Memory B cell (primary cell): ENCODE data around the gene SLCO1A2.
"Not testable (repeated sequence)": the region's sequence is repeated elsewhere in the genome, so short reads cannot be mapped to it uniquely, and the experiment has no call there.

Experiments
- ATAC-seq: fragments of 150-1000 bp; cut with Tn5 transposase; 2 replicates; pipeline ENCODE4 v1.10.0; 2021; ENCODE audit warnings: low read depth, mild to moderate bottlenecking, moderate library complexity
- DNase-seq, 2 donors: peaks; one replicate each; pipeline ENCODE4 v3.0.0; 2022; ENCODE audit warnings: low spot score in 2 of 2
- H3K27ac Mint-ChIP-seq: one replicate; pipeline ENCODE4 v1.8.0; 2022; ENCODE audit warnings: mild to moderate bottlenecking, moderate library complexity, mixed read lengths
- H3K27me3 Mint-ChIP-seq: one replicate; pipeline ENCODE4 v1.8.0; 2022; ENCODE audit warnings: mixed read lengths
- H3K36me3 Mint-ChIP-seq: one replicate; pipeline ENCODE4 v1.8.0; 2022; ENCODE audit warnings: mild to moderate bottlenecking, mixed read lengths
- H3K4me1 Mint-ChIP-seq: one replicate; pipeline ENCODE4 v1.8.0; 2022; ENCODE audit warnings: mixed read lengths
- H3K4me3 Mint-ChIP-seq: one replicate; pipeline ENCODE4 v1.8.0; 2022; ENCODE audit warnings: mild to moderate bottlenecking, moderate library complexity, mixed read lengths
- H3K9me3 Mint-ChIP-seq: one replicate; pipeline ENCODE4 v1.8.0; 2022; ENCODE audit warnings: mixed read lengths

Gene SLCO1A2, protein sequence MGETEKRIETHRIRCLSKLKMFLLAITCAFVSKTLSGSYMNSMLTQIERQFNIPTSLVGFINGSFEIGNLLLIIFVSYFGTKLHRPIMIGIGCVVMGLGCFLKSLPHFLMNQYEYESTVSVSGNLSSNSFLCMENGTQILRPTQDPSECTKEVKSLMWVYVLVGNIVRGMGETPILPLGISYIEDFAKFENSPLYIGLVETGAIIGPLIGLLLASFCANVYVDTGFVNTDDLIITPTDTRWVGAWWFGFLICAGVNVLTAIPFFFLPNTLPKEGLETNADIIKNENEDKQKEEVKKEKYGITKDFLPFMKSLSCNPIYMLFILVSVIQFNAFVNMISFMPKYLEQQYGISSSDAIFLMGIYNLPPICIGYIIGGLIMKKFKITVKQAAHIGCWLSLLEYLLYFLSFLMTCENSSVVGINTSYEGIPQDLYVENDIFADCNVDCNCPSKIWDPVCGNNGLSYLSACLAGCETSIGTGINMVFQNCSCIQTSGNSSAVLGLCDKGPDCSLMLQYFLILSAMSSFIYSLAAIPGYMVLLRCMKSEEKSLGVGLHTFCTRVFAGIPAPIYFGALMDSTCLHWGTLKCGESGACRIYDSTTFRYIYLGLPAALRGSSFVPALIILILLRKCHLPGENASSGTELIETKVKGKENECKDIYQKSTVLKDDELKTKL

DNA sequence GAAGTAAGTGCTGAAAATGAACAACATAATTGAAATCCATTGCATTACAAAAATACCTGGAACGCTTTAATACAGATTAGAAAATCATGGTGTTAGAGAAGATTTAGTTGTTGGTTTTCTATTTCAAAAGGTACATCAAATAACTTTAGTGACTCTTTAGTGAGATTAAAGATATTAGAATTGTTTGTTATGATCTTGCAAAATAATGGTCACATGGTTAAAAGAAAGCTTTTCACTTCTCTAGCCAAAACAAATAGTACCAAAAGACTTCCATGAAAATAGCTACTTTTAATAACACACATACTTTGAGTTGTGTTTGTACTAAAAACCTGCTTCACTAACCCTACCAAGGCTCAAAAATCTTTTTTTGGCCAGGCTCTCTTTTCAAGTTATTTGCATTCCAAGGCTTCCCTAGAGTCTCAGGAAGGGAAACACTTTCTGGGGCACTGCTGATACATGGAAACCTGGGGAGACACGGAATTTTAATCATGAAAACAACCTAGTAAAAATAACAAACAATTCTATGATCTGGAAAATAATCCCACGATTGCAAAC lies at the start of gene SLCO1A2:
Gene SLCO1A2 (minus strand): TSS at position 147 of the 555 bp plus-strand sequence. CDS start 270 bp downstream, outside the sequence.
- H3K27me3 Mint-ChIP-seq, result peaks cover 2% of the 10 kb centered on the region
- no peak within 1 kb of the TSS for H3K27ac Mint-ChIP-seq
- no peak for DNase-seq

DNA sequence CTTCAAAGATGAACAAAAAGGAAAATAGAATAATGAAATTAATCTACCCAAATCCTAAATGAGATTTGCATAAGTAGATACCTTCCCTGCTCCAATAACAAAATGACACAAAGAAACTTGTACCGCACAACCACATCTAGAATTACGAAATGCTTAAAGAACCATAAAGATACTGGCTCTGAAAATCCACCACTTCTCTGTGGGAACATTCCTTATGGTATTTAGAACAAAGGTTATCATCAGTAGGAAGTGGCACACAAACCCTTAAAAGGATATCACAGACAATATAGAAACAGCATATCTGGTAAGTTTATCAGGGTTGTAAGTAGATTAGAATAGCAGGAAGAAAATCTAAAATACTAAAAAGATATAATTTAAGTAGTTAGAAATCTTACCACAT lies 49.5 kb upstream of the SLCO1A2 start:
- no peak for DNase-seq
- no peak overlapping the region for H3K4me3 Mint-ChIP-seq
- peaks cover 4% of the 10 kb centered on the region for H3K27me3 Mint-ChIP-seq
- H3K4me1 Mint-ChIP-seq, result no peaks in the 10 kb centered on the region
- no peaks in the 10 kb centered on the region for H3K36me3 Mint-ChIP-seq
- peaks cover 2% of the 10 kb centered on the region for H3K9me3 Mint-ChIP-seq
- no peak overlapping the region for H3K27ac Mint-ChIP-seq
- no peak for ATAC-seq

More for the DNA sequence above, at the start of gene SLCO1A2:
- ATAC-seq, result no peak
- no peaks in the 10 kb centered on the region for H3K4me1 Mint-ChIP-seq
- peaks cover 2% of the 10 kb centered on the region for H3K9me3 Mint-ChIP-seq
- no peak within 1 kb of the TSS for H3K4me3 Mint-ChIP-seq
- H3K36me3 Mint-ChIP-seq, result no peaks in the 10 kb centered on the region

DNA sequence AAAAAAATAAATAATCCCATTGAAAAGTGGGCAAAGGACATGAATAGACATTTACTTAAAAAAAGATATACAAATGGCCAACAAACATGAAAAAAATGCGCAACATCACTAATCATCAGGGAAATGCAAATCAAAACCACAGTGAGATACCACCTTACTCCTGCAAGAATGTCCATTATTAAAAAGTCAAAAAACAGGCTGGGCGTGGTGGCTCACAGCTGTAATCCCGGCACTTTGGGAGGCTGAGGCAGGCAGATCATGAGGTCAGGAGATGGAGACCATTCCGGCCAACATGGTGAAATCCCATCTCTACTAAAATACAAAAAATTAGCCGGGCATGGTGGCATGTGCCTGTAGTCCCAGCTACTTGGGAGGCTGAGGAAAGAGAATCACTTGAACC lies 46.6 kb upstream of the SLCO1A2 start:
- not testable (repeated sequence) for H3K36me3 Mint-ChIP-seq, ATAC-seq, H3K4me3 Mint-ChIP-seq, H3K27ac Mint-ChIP-seq, H3K9me3 Mint-ChIP-seq, H3K27me3 Mint-ChIP-seq, DNase-seq, H3K4me1 Mint-ChIP-seq

DNA sequence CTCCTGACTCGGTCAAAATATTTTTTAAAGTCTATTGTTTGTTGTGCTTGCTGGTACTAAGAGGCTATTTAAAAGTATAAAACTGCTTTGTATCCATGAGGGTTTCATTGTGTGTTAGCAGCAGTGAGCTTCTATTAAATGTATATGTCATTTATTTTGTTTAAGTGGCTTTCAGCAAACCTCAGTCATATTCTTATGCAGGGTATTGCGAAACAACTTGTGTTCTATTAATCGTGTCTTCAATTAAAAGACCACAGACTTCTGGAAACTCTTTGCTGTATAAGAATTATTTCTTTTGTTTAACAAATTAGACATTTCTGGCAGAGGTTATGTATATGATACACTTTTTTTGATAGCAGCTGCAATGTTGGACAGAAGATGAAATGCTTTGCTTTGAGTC lies 44.5 kb upstream of the SLCO1A2 start:
- Mint-ChIP-seq H3K27ac (no peak overlapping the region), H3K27me3 (peaks cover 5% of the 10 kb centered on the region), H3K4me1 (no peaks in the 10 kb centered on the region), H3K4me3 (no peak overlapping the region), H3K9me3 (peaks cover 2% of the 10 kb centered on the region), H3K36me3 (no peaks in the 10 kb centered on the region)
- ATAC-seq (no peak), DNase-seq (no peak)

DNA sequence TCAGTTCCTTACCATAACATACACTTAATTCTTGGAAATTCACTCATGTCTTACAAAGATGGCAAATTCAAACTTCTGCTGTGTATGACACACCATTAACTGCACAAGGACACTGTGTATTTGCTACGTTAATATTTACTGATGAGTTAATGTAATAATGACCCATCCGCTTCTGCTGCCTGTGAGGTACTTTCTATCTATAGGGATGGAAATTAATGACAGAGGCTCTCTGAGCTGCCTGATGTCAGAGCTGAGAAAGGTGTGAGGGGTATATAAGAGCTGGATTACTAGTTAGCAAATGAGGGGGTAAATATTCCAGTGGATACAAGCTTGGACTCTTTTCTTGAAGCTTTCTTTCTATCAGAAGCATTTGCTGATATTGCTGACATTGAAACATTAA lies 37.9 kb upstream of the SLCO1A2 start, which contains the start of gene IAPP:
Gene IAPP (plus strand): TSS at position 301 of the 400 bp plus-strand sequence. CDS start 450 bp downstream, outside the sequence.
- Mint-ChIP-seq H3K36me3 (no peaks in the 10 kb centered on the region), H3K4me3 (no peak within 1 kb of the TSS), H3K27ac (no peak within 1 kb of the TSS), H3K4me1 (peaks cover 5% of the 10 kb centered on the region), H3K27me3 (no peaks in the 10 kb centered on the region), H3K9me3 (no peaks in the 10 kb centered on the region)
- ATAC-seq, result no peak
- DNase-seq, result no peak

DNA sequence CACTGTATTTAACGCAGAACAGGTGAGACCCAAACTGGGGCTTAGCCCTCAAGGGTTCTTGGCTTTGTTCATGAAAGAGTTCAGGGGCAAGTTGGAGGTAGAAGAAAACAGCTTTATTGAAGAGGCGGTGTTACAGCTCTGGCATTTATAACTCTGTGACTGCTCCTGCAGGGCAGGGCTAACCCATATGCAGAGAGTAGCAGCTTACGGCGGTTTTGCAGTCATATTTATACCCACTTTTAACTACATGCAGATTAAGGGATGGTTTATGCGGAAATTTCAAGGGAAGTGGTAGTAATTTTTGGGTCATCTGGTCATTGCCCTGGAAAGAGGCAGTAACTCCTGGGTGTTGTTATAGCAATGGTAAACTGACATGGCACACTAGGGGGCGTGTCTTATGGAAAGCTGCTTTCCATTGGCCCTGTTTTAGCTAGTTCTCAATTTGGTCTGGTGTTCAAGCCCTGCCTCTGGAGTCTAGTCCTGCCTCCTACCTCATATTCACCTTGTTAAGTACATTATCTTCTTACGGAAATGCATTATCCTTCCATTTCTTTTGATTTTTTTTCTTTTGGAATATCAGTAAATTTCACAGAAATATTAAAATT lies 36.2 kb upstream of the SLCO1A2 start:
- peaks cover 5% of the 10 kb centered on the region for H3K4me1 Mint-ChIP-seq
- H3K36me3 Mint-ChIP-seq, result no peaks in the 10 kb centered on the region
- no peak overlapping the region for H3K27ac Mint-ChIP-seq
- no peak overlapping the region for H3K4me3 Mint-ChIP-seq
- ATAC-seq (no peak), DNase-seq (no peak)
- H3K27me3 Mint-ChIP-seq, result no peaks in the 10 kb centered on the region
- H3K9me3 Mint-ChIP-seq, result no peaks in the 10 kb centered on the region

DNA sequence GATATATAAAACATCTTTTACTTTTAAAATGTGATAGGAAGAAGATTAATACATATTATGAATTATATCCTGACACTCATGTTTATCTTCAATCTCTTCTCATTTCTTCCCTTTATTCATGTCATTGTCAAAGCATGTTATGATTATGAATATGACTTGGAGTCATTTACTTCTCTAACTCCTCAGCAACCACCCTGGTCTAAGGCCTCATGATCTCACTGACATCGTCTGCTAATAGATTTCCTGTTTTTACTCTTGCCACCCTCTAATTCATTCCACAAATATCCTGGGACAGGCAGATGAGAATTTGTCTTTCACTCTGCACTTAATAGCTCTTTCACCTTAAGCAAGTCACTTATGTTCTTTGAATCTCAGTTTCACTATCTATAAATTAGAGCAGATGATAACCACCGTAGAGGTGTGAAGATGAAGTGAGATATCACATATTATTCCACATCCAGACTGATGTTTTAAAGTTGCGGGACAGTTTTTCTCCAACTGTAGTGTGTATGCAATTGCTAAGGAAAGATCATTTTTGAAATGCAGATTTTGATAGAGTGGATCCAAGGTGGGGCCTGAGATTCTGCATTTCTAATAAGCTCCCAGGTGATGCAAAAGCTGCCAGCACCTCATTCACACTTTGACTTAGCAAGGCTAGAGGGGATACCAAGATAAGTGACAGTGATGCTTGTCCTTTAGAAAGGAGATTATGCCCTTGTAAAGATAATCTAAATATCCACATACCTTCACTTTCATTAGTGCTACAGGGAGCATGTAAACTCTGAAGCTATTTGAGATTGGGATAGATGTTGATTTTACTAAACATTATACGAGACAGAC lies 34.6 kb upstream of the SLCO1A2 start:
- Mint-ChIP-seq H3K9me3 (no peaks in the 10 kb centered on the region), H3K36me3 (no peaks in the 10 kb centered on the region), H3K27me3 (no peaks in the 10 kb centered on the region), H3K4me3 (no peak overlapping the region), H3K4me1 (peaks cover 5% of the 10 kb centered on the region), H3K27ac (no peak overlapping the region)
- ATAC-seq (no peak), DNase-seq (no peak)

DNA sequence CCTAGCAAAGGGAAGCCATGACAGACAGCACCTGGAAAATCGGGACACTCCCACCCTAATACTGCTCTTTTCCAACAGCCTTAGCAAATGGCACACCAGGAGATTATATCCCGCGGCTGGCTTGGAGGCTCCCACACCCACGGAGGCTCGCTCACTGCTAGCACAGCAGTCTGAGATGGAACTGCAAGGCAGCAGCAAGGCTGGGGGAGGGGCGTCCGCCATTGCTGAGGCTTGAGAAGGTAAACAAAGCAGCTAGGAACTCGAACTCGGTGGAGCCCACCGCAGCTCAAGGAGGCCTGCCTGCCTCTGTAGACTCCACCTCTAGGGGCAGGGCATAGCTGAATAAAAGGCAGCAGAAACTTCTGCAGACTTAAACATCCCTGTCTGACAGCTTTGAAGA lies 25.9 kb upstream of the SLCO1A2 start:
- H3K4me3 Mint-ChIP-seq, H3K36me3 Mint-ChIP-seq, DNase-seq, H3K4me1 Mint-ChIP-seq, H3K27me3 Mint-ChIP-seq, ATAC-seq, H3K9me3 Mint-ChIP-seq, H3K27ac Mint-ChIP-seq: not testable (repeated sequence)

DNA sequence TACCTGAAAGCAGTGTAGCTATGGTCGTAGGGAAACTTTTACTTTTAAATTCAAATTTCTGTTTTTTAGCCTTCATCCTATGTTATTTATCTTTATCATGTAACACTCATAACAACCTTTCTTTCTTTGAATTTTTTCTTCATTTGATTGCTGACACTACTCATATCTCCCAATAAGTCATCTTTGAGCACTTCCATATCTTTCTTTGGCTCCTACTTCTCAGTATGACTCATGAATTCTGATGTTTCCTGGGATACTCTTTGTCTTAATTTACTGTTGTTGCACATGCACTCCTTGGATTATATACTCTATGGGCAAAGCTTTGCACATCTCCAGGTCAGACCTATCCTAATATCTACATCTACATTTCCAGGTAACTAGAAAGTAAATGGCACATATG lies 19.9 kb upstream of the SLCO1A2 start:
- ATAC-seq (no peak), DNase-seq (no peak)
- H3K36me3 Mint-ChIP-seq, result no peaks in the 10 kb centered on the region
- no peaks in the 10 kb centered on the region for H3K9me3 Mint-ChIP-seq
- peaks cover 7% of the 10 kb centered on the region for H3K27me3 Mint-ChIP-seq
- no peak overlapping the region for H3K4me3 Mint-ChIP-seq
- H3K4me1 Mint-ChIP-seq, result no peaks in the 10 kb centered on the region
- no peak overlapping the region for H3K27ac Mint-ChIP-seq

DNA sequence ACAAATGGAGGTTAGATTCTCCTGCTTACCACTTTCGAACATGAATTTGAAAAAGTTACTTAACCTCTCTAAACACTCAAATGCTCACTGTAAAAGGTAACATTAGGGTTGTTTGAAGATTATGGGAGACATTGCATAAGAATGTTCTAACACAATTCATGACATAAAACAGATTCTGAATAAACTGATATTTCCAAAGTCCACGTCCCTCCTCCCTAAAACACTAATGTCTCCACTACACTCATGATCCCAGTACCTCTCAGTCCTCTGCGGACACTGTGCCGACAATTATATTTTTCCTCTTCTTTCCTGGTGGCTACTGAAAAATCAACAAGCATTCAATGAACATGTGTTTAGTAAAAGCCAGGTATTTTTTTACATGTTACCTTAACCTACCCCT lies 19.2 kb upstream of the SLCO1A2 start:
- Mint-ChIP-seq H3K4me3 (no peak overlapping the region), H3K36me3 (no peaks in the 10 kb centered on the region), H3K4me1 (no peaks in the 10 kb centered on the region), H3K27ac (no peak overlapping the region), H3K27me3 (peaks cover 7% of the 10 kb centered on the region), H3K9me3 (no peaks in the 10 kb centered on the region)
- no peak for ATAC-seq
- DNase-seq, result no peak

DNA sequence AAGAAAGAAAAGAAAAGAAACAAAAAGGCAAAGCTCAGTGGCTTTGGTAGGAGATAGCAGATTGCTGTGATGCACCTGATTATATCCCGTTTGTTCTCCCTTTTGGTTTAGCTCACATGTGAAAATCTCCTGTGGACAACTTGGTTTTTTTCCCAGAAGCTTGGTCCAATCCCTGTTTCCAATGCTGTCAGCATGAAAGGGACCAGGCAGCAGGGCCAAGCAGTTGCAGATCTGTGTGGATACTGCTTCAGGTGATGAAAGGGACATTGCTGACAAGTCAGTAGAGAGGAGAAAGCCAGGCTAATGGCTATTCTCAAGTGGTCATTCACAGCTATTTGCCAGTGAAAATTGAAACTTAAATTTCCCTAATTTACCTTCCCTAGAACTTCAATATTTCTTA lies 18.8 kb upstream of the SLCO1A2 start:
- DNase-seq, result no peak
- no peak for ATAC-seq
- Mint-ChIP-seq H3K27me3 (peaks cover 7% of the 10 kb centered on the region), H3K4me1 (no peaks in the 10 kb centered on the region), H3K4me3 (no peak overlapping the region), H3K27ac (no peak overlapping the region), H3K9me3 (no peaks in the 10 kb centered on the region), H3K36me3 (no peaks in the 10 kb centered on the region)

DNA sequence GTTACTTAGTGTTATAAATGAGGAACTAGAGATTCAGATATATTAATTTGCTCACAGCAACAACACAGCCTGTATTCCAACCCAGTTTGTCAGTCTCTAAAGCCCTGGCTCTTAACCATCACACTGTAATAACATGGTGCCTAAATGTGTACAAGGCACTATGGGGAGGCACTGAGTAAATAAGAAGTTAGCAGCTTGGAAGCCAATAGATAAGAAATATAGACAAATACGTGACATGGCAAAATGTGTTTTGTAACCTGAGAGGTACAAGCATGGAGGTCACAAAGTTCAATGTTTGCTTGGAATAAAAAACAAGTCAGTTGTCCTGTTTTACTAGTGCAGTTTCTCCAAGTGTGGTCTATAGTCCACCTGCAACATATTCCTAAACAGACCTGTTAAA lies 16.3 kb upstream of the SLCO1A2 start:
- no peak for DNase-seq
- Mint-ChIP-seq H3K27me3 (peaks cover 7% of the 10 kb centered on the region), H3K9me3 (no peaks in the 10 kb centered on the region), H3K36me3 (no peaks in the 10 kb centered on the region), H3K4me1 (no peaks in the 10 kb centered on the region), H3K27ac (no peak overlapping the region), H3K4me3 (no peak overlapping the region)
- no peak for ATAC-seq

DNA sequence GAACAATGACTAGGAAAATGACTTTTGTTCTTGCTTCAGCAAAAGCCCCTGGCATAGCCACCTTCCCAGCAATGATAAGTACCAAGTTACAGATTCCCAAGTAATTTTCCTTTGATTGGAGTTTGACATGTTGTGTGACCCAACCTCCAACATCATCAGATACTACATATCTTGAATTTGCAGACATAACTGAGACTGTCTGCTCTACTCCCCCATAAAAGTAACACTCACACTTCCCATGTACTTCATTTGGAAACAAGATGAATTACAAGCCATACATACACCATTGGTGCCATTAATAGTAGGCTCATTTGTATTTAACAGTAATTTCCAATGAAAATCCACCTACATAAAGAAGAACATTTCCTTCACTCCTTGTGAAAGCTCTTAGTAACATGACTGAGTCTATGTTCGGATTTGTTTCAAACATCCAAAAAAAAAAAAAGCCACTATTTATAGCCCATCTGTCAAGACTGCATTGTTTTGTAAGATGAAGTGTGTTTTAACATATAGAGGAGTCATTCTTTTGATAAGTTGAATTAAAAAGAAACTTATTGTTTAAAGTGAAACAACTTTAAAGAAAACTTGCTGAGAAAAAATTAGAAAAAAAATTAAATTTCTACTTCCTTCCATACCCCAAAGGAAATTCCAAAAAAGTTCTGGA lies 12.0 kb upstream of the SLCO1A2 start:
- Mint-ChIP-seq H3K36me3 (no peaks in the 10 kb centered on the region), H3K27ac (no peak overlapping the region), H3K4me3 (no peak overlapping the region), H3K9me3 (no peaks in the 10 kb centered on the region), H3K27me3 (no peaks in the 10 kb centered on the region), H3K4me1 (no peaks in the 10 kb centered on the region)
- no peak for DNase-seq
- ATAC-seq, result no peak
